NB4 (cell line): Measurements from ENCODE around the gene TGM4.
A peak's percentile ranks its signal among the peaks of the same experiment; 100 is the strongest.

Experiments
- DNase-seq: peaks from one replicate; pipeline ENCODE4 v3.0.0; 2010; ENCODE audit warnings: low read depth
- H3K4me3 ChIP-seq: one replicate; pipeline ENCODE4 v1.5.1; 2011; ENCODE audit warnings: mild to moderate bottlenecking, low read depth, low read length, moderate library complexity
- CTCF ChIP-seq: IDR thresholded peaks from one replicate; pipeline ENCODE4 v1.5.1; 2012; ENCODE audit warnings: low read depth, low read length
- MAX ChIP-seq: IDR thresholded peaks from 2 replicates; pipeline ENCODE4 v1.6.1; 2011; ENCODE audit warnings: low read depth, low read length
- MYC ChIP-seq: IDR thresholded peaks from 2 replicates; pipeline ENCODE4 v1.6.1; 2011; ENCODE audit warnings: low read depth, low read length
- POLR2A ChIP-seq: IDR thresholded peaks from 2 replicates; pipeline ENCODE4 v1.6.1; 2011; ENCODE audit warnings: mild to moderate bottlenecking; ENCODE audit not compliant: insufficient read length; ENCODE audit errors: extremely low read depth

TGM4 gene

DNA sequence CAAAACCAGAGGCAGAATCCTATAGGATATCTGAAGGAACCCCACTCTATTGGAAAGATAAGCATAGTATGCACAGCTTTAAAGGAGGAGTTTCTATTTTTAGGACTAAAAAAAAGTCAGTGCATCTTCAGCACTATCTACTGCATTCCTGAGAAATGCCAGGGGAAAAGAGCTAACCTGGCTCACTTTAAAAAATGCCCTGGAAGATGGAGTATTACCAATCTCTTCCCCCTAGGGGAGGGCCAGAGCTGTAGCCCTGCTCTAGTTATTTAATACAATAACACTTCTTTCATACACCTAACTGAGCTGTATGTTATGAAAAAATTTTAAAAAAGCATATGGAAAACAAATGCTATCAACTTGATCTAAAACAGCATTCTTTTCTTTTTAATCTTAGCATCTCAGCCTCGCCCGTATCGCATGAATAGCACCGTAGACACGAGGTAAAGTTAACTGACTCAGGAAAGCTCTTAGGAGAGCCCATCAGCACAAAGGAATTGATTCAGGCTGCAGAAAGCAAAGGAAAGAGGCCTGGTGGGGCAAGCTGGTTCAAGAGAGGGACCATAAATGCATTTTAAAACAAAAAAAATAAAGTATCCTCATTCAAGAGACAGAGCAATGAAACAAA is 50.2 kb downstream of the TGM4 start:
- no peak for TF ChIP-seq MYC
- TF ChIP-seq MAX: no peak
- TF ChIP-seq POLR2A: no peak
- no peak for TF ChIP-seq CTCF
- no peak for DNase-seq
- H3K4me3 ChIP-seq: no peak overlapping the region

DNA sequence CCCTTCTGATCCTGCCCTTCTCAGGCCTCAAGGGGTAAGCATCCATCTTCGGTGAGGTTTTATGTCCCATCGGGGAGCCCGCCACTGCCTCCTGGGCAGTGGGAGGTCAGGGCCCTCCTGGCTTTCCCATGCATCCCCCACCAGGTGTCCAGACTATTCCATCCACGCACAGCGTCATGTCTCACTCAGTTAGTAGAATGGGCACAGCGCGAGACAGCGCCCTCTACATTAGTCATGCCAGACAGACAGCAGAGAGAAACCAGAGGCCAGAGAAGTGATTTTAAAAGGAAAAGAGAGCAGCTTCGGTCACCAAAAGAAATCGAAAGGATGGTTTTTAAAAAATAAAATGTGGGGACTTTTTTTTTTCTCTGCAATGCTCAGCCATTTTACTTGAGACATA is 51.8 kb downstream of the TGM4 start:
- DNase-seq: no peak
- H3K4me3 ChIP-seq: no peak overlapping the region
- TF ChIP-seq POLR2A: no peak
- no peak for TF ChIP-seq MYC
- TF ChIP-seq CTCF: peak; percentile 10
- TF ChIP-seq MAX: no peak

GRCh38 chr3:44926921-44927320 is 52.5 kb downstream of the TGM4 start:
- no peak overlapping the region for H3K4me3 ChIP-seq
- no peak for DNase-seq

GRCh38 chr3:44927371-44927770 is 53.0 kb downstream of the TGM4 start:
- no peak for TF ChIP-seq MAX
- TF ChIP-seq CTCF: no peak
- TF ChIP-seq POLR2A: no peak
- no peak for TF ChIP-seq MYC
- no peak for DNase-seq

More at GRCh38 chr3:44926921-44927320, 52.5 kb downstream of the TGM4 start:
- TF ChIP-seq MYC (no peak), POLR2A (no peak), MAX (no peak), CTCF (no peak)

GRCh38 chr3:44929782-44930181 is 55.4 kb downstream of the TGM4 start:
- no peak for TF ChIP-seq MYC
- DNase-seq: no peak
- H3K4me3 ChIP-seq: no peak overlapping the region

More at GRCh38 chr3:44927371-44927770, 53.0 kb downstream of the TGM4 start:
- H3K4me3 ChIP-seq: no peak overlapping the region

DNA sequence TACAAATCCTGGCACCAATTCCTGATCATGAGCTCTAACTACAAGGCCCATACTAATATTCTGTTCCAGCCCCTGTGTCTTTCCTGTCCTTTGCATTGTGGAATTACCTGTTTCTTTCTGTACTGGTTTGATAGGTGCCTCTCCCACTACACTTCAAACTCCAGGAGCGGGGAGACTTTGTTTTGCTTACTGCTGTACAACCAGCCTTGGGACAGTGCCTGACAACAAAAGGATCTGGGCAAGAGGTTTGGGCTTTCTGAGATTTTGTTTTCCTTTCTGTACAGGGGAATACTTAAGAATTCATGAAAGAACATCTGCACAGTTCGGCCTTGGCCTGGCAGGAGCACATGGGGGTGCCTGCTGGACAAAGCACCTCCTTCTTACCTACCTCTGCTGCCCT is 56.5 kb downstream of the TGM4 start:
- DNase-seq: no peak
- TF ChIP-seq MYC (no peak), MAX (no peak), CTCF (no peak), POLR2A (no peak)
- no peak overlapping the region for H3K4me3 ChIP-seq
